ENCODE data around the gene PAFAH1B1.

DNA sequence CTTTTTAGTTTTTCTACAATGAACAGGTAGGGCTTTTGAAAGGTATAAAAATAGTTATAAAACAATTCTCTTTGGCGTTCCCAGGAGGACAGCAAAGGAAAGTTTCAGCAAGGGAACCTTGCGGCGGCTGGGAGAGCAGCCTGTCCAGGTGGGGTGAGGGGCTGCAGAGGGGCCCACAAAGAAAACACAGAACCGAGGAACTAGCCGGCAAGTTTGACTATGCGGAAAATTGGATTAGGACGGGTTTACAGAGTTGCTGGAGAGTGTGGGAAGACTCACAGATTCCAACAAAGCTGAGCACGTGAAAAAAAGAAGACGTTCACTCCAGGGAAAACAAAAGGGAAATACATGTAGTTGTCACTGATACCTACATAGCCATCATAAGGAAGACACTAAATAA lies 41.5 kb upstream of the PAFAH1B1 start:
- TF ChIP-seq, protein P1, sequence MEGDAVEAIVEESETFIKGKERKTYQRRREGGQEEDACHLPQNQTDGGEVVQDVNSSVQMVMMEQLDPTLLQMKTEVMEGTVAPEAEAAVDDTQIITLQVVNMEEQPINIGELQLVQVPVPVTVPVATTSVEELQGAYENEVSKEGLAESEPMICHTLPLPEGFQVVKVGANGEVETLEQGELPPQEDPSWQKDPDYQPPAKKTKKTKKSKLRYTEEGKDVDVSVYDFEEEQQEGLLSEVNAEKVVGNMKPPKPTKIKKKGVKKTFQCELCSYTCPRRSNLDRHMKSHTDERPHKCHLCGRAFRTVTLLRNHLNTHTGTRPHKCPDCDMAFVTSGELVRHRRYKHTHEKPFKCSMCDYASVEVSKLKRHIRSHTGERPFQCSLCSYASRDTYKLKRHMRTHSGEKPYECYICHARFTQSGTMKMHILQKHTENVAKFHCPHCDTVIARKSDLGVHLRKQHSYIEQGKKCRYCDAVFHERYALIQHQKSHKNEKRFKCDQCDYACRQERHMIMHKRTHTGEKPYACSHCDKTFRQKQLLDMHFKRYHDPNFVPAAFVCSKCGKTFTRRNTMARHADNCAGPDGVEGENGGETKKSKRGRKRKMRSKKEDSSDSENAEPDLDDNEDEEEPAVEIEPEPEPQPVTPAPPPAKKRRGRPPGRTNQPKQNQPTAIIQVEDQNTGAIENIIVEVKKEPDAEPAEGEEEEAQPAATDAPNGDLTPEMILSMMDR (IDR thresholded peaks at IDR 0.05): no peak
- no peak for TF ChIP-seq EP300 (IDR thresholded peaks at IDR 0.05)
